Measurements from ENCODE around the gene AGMAT.
"Not testable (repeated sequence)": the region's sequence is repeated elsewhere in the genome, so short reads cannot be mapped to it uniquely, and the experiment has no call there.

- TF ChIP-seq, protein P1, sequence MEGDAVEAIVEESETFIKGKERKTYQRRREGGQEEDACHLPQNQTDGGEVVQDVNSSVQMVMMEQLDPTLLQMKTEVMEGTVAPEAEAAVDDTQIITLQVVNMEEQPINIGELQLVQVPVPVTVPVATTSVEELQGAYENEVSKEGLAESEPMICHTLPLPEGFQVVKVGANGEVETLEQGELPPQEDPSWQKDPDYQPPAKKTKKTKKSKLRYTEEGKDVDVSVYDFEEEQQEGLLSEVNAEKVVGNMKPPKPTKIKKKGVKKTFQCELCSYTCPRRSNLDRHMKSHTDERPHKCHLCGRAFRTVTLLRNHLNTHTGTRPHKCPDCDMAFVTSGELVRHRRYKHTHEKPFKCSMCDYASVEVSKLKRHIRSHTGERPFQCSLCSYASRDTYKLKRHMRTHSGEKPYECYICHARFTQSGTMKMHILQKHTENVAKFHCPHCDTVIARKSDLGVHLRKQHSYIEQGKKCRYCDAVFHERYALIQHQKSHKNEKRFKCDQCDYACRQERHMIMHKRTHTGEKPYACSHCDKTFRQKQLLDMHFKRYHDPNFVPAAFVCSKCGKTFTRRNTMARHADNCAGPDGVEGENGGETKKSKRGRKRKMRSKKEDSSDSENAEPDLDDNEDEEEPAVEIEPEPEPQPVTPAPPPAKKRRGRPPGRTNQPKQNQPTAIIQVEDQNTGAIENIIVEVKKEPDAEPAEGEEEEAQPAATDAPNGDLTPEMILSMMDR (IDR thresholded peaks at IDR 0.05; ENCODE audit: borderline replicate concordance, extremely low read depth, low read length, poor library complexity, severe bottlenecking): not testable (repeated sequence)
- not testable (repeated sequence) for TF ChIP-seq EZH2 (IDR thresholded peaks at IDR 0.05; ENCODE audit: borderline replicate concordance, low read depth, low read length, severe bottlenecking)
These were observed 19.1 kb upstream of the AGMAT start for GRCh38 chr1:15603966-15604282.
